ENCODE results near the gene NOTUM. TPM values are rescaled to one million over a fixed set of nuclear protein-coding genes. Genes with fewer than 3 reads are reported as not detected.

NOTUM gene
- total RNA-seq, 1 donor from 2014 or later: 0.60 TPM

DNA sequence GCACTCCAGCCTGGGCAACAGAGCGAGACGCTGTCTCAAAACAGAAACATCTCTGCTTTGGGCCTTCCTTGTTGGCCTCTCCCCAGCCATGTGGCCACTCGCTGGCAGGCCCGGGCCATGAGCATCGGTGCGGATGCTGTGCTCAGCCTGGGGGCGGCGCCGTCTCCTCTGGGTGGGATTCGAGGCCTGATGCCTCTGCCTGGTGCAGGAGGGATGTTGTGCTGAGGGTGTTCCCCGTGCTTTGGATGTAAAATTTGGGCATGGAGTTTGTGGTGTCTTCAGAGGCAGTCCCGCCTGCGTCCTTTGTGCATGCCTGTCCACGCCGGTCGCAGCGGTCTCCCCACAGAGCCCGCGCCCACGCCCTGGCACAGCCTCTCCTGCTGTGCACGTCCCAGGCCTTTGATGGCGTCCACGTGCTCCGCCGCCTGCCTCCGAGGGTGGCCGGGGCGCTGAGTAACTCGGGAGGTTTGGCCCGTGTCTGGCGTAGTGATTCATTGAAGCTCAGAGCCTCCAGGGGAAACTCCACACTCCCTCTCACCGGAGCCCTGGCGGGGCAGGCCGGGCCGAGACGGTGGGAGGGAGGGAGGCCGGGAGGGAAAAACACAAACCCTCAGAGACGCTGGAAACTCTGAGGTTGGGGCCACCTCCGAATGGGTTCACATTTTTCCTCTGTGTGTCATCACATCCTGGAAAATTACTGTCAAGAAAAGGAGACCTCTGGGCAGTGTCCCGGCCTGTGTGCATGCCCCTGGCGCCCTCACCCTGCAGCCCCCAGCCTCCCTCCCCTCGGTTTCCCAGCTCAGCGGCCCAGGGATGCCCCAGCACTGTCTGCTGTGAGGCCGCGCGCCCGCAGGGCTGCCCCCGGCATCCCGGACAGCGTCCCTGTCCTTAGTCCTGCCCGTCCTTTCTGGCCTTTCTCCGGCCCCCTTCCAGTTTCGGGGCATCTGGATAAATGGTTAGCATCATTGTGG is 42.7 kb upstream of the NOTUM start:
- H3K27ac Mint-ChIP-seq: no peak overlapping the region
- H3K9me3 Mint-ChIP-seq (ENCODE audit: low read depth): no peaks in the 10 kb centered on the region
- H3K27me3 Mint-ChIP-seq: no peaks in the 10 kb centered on the region
- no peak for DNase-seq (ENCODE audit: low spot score, unreplicated experiment)
- no peaks in the 10 kb centered on the region for H3K4me1 Mint-ChIP-seq (ENCODE audit: low read depth)
- TF ChIP-seq, protein P1, sequence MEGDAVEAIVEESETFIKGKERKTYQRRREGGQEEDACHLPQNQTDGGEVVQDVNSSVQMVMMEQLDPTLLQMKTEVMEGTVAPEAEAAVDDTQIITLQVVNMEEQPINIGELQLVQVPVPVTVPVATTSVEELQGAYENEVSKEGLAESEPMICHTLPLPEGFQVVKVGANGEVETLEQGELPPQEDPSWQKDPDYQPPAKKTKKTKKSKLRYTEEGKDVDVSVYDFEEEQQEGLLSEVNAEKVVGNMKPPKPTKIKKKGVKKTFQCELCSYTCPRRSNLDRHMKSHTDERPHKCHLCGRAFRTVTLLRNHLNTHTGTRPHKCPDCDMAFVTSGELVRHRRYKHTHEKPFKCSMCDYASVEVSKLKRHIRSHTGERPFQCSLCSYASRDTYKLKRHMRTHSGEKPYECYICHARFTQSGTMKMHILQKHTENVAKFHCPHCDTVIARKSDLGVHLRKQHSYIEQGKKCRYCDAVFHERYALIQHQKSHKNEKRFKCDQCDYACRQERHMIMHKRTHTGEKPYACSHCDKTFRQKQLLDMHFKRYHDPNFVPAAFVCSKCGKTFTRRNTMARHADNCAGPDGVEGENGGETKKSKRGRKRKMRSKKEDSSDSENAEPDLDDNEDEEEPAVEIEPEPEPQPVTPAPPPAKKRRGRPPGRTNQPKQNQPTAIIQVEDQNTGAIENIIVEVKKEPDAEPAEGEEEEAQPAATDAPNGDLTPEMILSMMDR (IDR thresholded peaks at IDR 0.05; ENCODE audit: unreplicated experiment): no peak
- H3K36me3 Mint-ChIP-seq (ENCODE audit: insufficient read depth): no peaks in the 10 kb centered on the region
- no peak overlapping the region for H3K4me3 Mint-ChIP-seq (ENCODE audit: low read depth)

DNA sequence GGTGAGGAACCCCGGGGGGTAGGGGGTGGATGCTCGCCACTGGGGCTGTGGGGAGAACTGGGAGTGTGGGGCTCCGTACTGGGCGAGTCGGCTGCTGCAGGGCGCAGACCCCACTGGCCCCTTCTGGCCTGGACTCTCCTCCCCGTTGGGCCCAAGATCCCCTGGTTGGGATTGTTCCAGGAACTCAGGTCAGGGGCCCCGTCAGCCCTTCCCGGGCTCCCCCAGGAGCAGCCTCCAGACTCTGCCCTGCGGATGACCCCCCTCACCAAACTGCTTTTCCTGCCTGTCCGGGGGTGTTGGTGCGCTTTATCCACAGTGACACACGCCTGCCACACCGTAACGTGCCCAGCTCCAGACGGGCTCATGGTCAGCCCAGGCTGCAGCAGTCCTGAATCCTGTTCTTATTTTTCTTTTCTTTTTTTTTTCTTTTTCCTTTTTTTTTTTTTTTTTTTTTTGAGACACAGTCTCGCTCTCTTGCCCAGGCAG is 40.6 kb upstream of the NOTUM start:
- no peaks in the 10 kb centered on the region for H3K36me3 Mint-ChIP-seq (ENCODE audit: insufficient read depth)
- H3K4me3 Mint-ChIP-seq (ENCODE audit: low read depth): no peak overlapping the region
- no peak for DNase-seq (ENCODE audit: low spot score, unreplicated experiment)
- H3K4me1 Mint-ChIP-seq (ENCODE audit: low read depth): no peaks in the 10 kb centered on the region
- no peak overlapping the region for H3K27ac Mint-ChIP-seq
- TF ChIP-seq, protein P1 (IDR thresholded peaks at IDR 0.05; ENCODE audit: unreplicated experiment): no peak
- no peaks in the 10 kb centered on the region for H3K27me3 Mint-ChIP-seq
- H3K9me3 Mint-ChIP-seq (ENCODE audit: low read depth): no peaks in the 10 kb centered on the region

DNA sequence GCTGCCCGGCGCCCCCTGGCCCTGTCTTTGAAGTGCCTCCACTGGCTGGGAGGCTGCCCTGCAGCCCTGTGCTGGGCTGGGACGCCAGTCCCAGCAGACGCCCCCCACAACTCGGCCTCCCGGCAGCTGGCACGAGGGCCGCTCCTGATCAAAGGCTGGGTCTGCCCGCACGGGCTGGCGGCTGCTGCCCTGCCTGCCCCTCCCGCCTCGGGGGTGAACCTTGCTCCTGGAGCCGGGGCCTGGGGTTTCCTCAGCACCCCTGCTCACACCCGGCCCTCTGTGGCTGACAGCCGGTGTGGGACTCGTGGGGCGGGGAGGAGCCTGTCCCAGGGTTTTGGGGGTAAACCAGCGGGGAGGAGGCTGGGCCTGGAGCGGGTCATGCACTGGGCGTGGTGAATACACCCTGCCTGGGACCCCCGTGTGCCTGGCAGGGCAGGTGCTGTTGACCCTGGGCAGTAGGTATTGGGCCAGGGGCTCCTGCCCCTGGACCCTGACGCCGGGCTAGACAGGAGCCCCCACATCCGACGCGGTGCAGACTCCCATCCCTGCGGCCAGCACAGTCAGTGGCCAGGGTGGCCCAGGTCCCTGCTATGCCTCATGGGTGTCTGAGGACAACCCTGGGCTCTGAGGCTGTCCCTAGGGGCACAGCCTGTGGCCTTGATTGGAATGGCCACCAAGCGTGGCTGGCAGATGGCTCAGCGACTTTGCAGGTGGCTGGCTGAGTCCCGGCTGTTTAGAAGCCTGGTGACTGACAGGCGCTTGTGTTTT is 40.0 kb upstream of the NOTUM start:
- TF ChIP-seq, protein P1 (IDR thresholded peaks at IDR 0.05; ENCODE audit: unreplicated experiment): no peak
- Mint-ChIP-seq H3K27me3 (no peaks in the 10 kb centered on the region), H3K36me3 (ENCODE audit: insufficient read depth) (no peaks in the 10 kb centered on the region), H3K27ac (no peak overlapping the region), H3K4me3 (ENCODE audit: low read depth) (no peak overlapping the region), H3K9me3 (ENCODE audit: low read depth) (no peaks in the 10 kb centered on the region), H3K4me1 (ENCODE audit: low read depth) (no peaks in the 10 kb centered on the region)
- no peak for DNase-seq (ENCODE audit: low spot score, unreplicated experiment)

DNA sequence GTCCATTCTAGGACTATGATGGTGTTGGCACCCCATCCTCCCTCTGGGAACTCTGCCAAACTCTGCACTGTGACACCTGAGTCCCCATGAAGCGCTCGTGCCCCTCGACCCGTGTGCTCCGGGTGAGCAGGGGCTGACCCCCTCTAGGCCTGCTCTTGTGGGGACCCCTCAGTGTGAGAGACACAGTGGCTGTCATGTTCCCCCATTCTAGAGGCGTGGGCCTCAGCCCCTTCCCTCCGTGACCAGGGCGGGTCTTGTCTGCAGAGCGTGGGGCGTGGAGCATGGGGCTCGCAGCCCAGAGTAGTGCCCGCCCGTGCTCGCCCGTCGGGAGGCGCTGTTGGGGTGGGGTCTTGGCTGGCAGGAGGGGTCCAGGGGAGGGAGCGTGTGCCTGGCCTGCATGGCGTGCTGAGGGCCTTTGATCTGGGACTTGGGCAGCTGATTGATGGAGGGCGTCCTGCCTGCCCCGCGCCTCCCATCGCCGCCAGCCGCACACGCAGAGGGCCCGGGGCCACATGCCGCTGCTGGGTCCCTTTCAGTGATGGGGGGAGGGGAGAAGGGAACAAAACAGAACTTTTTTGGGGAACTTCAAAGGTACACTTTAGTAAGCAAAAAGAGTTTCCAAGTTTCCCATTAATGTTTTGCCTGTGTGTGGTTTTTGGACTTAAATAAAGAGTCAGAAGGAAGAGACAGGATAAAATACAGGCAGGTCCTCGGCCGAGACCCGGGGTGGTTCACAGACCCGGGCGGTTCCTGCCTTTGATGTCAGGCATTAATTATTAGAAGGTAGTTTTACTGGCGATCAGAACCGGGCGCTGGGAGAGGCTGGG is 39.2 kb upstream of the NOTUM start:
- DNase-seq (ENCODE audit: low spot score, unreplicated experiment): no peak
- no peaks in the 10 kb centered on the region for H3K36me3 Mint-ChIP-seq (ENCODE audit: insufficient read depth)
- H3K4me1 Mint-ChIP-seq (ENCODE audit: low read depth): no peaks in the 10 kb centered on the region
- no peak overlapping the region for H3K27ac Mint-ChIP-seq
- TF ChIP-seq, protein P1 (IDR thresholded peaks at IDR 0.05; ENCODE audit: unreplicated experiment): no peak
- no peaks in the 10 kb centered on the region for H3K9me3 Mint-ChIP-seq (ENCODE audit: low read depth)
- no peaks in the 10 kb centered on the region for H3K27me3 Mint-ChIP-seq
- H3K4me3 Mint-ChIP-seq (ENCODE audit: low read depth): no peak overlapping the region
